OCI-LY1 (cell line): ENCODE data around the gene MATK.

ENCODE experiments used
- H2AFZ ChIP-seq: fragments of 200-600 bp; sonication (generic), shearing (Covaris generic); 2 replicates; pipeline ENCODE4 v1.6.0; 2014; ENCODE audit warnings: antibody characterized with exemption, mild to moderate bottlenecking, low read length
- H3F3A ChIP-seq: fragments of 200-600 bp; sonication (generic), shearing (Covaris generic); 2 replicates; pipeline ENCODE4 v1.6.0; 2014; ENCODE audit warnings: mild to moderate bottlenecking, antibody characterized with exemption, low read length, moderate library complexity; ENCODE audit not compliant: insufficient read depth
- H3K27ac ChIP-seq: fragments of 200-600 bp; sonication (generic); 2 replicates; pipeline ENCODE4 v1.5.1; 2014; ENCODE audit warnings: low read length, mixed run types, mild to moderate bottlenecking, low read depth; ENCODE audit not compliant: poor library complexity, severe bottlenecking
- H3K27me3 ChIP-seq: fragments of 200-600 bp; sonication (generic); 2 replicates; pipeline ENCODE4 v1.6.0; 2014; ENCODE audit warnings: antibody characterized with exemption, mild to moderate bottlenecking, low read length, moderate library complexity; ENCODE audit not compliant: insufficient read depth
- H3K36me3 ChIP-seq: fragments of 200-600 bp; sonication (generic); 2 replicates; pipeline ENCODE4 v1.6.1; 2014; ENCODE audit warnings: mild to moderate bottlenecking, antibody characterized with exemption, low read length, moderate library complexity, mixed read lengths; ENCODE audit not compliant: insufficient read depth
- H3K4me1 ChIP-seq: fragments of 200-600 bp; sonication (generic); 2 replicates; pipeline ENCODE4 v1.5.1; 2014; ENCODE audit warnings: mild to moderate bottlenecking, low read length, moderate library complexity; ENCODE audit not compliant: insufficient read depth, severe bottlenecking
- H3K4me2 ChIP-seq: fragments of 200-600 bp; sonication (generic), shearing (Covaris generic); 2 replicates; pipeline ENCODE4 v1.6.1; 2014; ENCODE audit warnings: low read length
- H3K4me3 ChIP-seq: fragments of 200-600 bp; sonication (generic); 2 replicates; pipeline ENCODE4 v1.5.1; 2014; ENCODE audit warnings: low read length, low read depth, mild to moderate bottlenecking, mixed read lengths; ENCODE audit not compliant: poor library complexity, severe bottlenecking
- H3K79me2 ChIP-seq: fragments of 200-600 bp; shearing (Covaris generic); 2 replicates; pipeline ENCODE4 v1.6.1; 2016; ENCODE audit warnings: mixed run types, low read length, mixed read lengths; ENCODE audit not compliant: insufficient read depth
- H3K9ac ChIP-seq: fragments of 200-600 bp; sonication (generic), shearing (Covaris generic); 2 replicates; pipeline ENCODE4 v1.6.1; 2014; ENCODE audit warnings: mild to moderate bottlenecking, low read length, mixed read lengths
- H3K9me2 ChIP-seq: fragments of 200-600 bp; sonication (generic), shearing (Covaris generic); 2 replicates; pipeline ENCODE4 v1.6.1; 2014; ENCODE audit warnings: low read depth, mild to moderate bottlenecking, low read length, mixed read lengths
- H3K9me3 ChIP-seq: fragments of 200-600 bp; shearing (Covaris generic); 2 replicates; pipeline ENCODE4 v1.6.1; 2014; ENCODE audit warnings: low read length, mixed read lengths
- H4K20me1 ChIP-seq: fragments of 200-600 bp; sonication (generic), shearing (Covaris generic); 2 replicates; pipeline ENCODE4 v1.6.0; 2016; ENCODE audit warnings: mild to moderate bottlenecking, low read length; ENCODE audit not compliant: insufficient read depth
- CTCF ChIP-seq: fragments of 200-600 bp; sonication (generic), shearing (Covaris generic); IDR thresholded peaks from 2 replicates; pipeline ENCODE4 v1.5.1; 2017; ENCODE audit warnings: mild to moderate bottlenecking, antibody characterized with exemption, low read length, moderate library complexity, mixed read lengths
- EZH2 ChIP-seq: fragments of 200-600 bp; sonication (generic), shearing (Covaris generic); IDR thresholded peaks from 2 replicates; pipeline ENCODE4 v1.8.0; 2017; ENCODE audit warnings: borderline replicate concordance, mixed run types, mild to moderate bottlenecking, antibody characterized with exemption, low read length, moderate library complexity, mixed read lengths

MATK gene

GRCh38 chr19:3785938-3786824 lies at the start of gene MATK:
Gene MATK (minus strand): TSS chr19:3786381. CDS start chr19:3785135, 1,246 bp downstream.
- Histone ChIP-seq H3K9me3 (peaks cover 11% of the 10 kb centered on the region), H3F3A (no peaks in the 10 kb centered on the region), H3K27me3 (peaks cover 3% of the 10 kb centered on the region; the same call in 1 of the 2 replicates), H3K4me1 (no peaks in the 10 kb centered on the region), H4K20me1 (no peaks in the 10 kb centered on the region), H3K36me3 (no peaks in the 10 kb centered on the region; the same call in 1 of the 2 replicates), H3K9me2 (no peaks in the 10 kb centered on the region), H2AFZ (no peak within 1 kb of the TSS), H3K9ac (no peak within 1 kb of the TSS), H3K27ac (no peak within 1 kb of the TSS), H3K79me2 (no peaks in the 10 kb centered on the region), H3K4me2 (no peak within 1 kb of the TSS), H3K4me3 (no peak within 1 kb of the TSS)
- no peak for TF ChIP-seq EZH2
- TF ChIP-seq CTCF = no peak

- Histone ChIP-seq H3K27me3 (no peaks in the 10 kb centered on the region; the same call in 1 of the 2 replicates), H3K36me3 (no peaks in the 10 kb centered on the region), H3K9ac (no peak overlapping the region), H3K9me2 (no peaks in the 10 kb centered on the region), H2AFZ (no peak overlapping the region), H3K4me1 (no peaks in the 10 kb centered on the region), H3K4me3 (no peak overlapping the region), H4K20me1 (no peaks in the 10 kb centered on the region), H3F3A (no peaks in the 10 kb centered on the region), H3K4me2 (no peak overlapping the region), H3K9me3 (0 out of 2 replicates have a peak, but pooled peaks cover 2% of the 10 kb centered on the region), H3K79me2 (no peaks in the 10 kb centered on the region), H3K27ac (no peak overlapping the region)
- no peak for TF ChIP-seq CTCF
- no peak for TF ChIP-seq EZH2
Observed at GRCh38 chr19:3835055-3835435, 48.9 kb upstream of the MATK start.

- H4K20me1 ChIP-seq = no peaks in the 10 kb centered on the region
- no peak overlapping the region for H3K9ac ChIP-seq
- no peaks in the 10 kb centered on the region for H3F3A ChIP-seq
- no peak overlapping the region for H3K4me3 ChIP-seq
- no peak overlapping the region for H3K27ac ChIP-seq
- no peak overlapping the region for H3K4me2 ChIP-seq
- 0 out of 2 replicates have a peak, but pooled peaks cover 2% of the 10 kb centered on the region for H3K9me3 ChIP-seq
- H3K36me3 ChIP-seq = no peaks in the 10 kb centered on the region
- H3K9me2 ChIP-seq = no peaks in the 10 kb centered on the region
- H3K4me1 ChIP-seq = no peaks in the 10 kb centered on the region
- no peak overlapping the region for H2AFZ ChIP-seq
- no peaks in the 10 kb centered on the region for H3K79me2 ChIP-seq
- H3K27me3 ChIP-seq = no peaks in the 10 kb centered on the region; the same call in 1 of the 2 replicates
- TF ChIP-seq EZH2 (no peak), CTCF (no peak)
Observed at GRCh38 chr19:3834349-3835054, 48.3 kb upstream of the MATK start.
